H1 (cell line): ENCODE measurements around the gene UBC. TPM values are rescaled to one million over a fixed set of nuclear protein-coding genes. Genes with fewer than 3 reads are reported as not detected.

ENCODE experiments used
- CTCF ChIA-PET: fragments of 300-600 bp; sonication (Branson Sonifier 250); formaldehyde crosslinking; loops from one replicate; lab custom pipeline; 2021; ENCODE audit not compliant: partially characterized antibody; lab: Charles Lee
- POLR2A ChIA-PET: fragments of 300-600 bp; sonication (Branson Sonifier 250); formaldehyde crosslinking; loops from one replicate; lab custom pipeline; 2021; ENCODE audit warnings: inconsistent platforms; ENCODE audit not compliant: partially characterized antibody; lab: Charles Lee
- DNase-seq, 2 experiments: peaks; one replicate each; pipeline versions ENCODE4 v3.0.0 to v3.0.0-alpha.2; 2010 to 2022; ENCODE audit warnings: low spot score in 2 of 2, low read depth in 1 of 2, mixed read lengths in 1 of 2
- FAIRE-seq: peaks from 2 replicates; lab custom pipeline; 2011; peaks lifted over from hg19 to GRCh38; lab: Jason Lieb, UNC
- H2AFZ ChIP-seq: 2 replicates; pipeline ENCODE4 v1.8.1; 2012; ENCODE audit warnings: low read length, inconsistent platforms
- H2AK5ac ChIP-seq: 2 replicates; pipeline ENCODE4 v1.6.1; 2013; ENCODE audit warnings: low read depth, low read length
- H2BK120ac ChIP-seq: replicated peaks from 2 replicates; pipeline ENCODE3; 2013; ENCODE audit warnings: low read depth, low read length, inconsistent platforms
- H2BK12ac ChIP-seq: 2 replicates; pipeline ENCODE4 v1.6.1; 2013; ENCODE audit warnings: low read depth, low read length
- H2BK15ac ChIP-seq: 2 replicates; pipeline ENCODE4 v1.6.1; 2013; ENCODE audit warnings: low read length
- H2BK20ac ChIP-seq: 2 replicates; pipeline ENCODE4 v1.6.1; 2013; ENCODE audit warnings: low read length
- H2BK5ac ChIP-seq: 2 replicates; pipeline ENCODE4 v1.6.1; 2013; ENCODE audit warnings: low read depth, low read length
- H3K14ac ChIP-seq: 2 replicates; pipeline ENCODE4 v1.6.1; 2013; ENCODE audit warnings: inconsistent platforms; ENCODE audit not compliant: insufficient read length
- H3K18ac ChIP-seq: 2 replicates; pipeline ENCODE4 v1.6.1; 2013; ENCODE audit warnings: low read length; ENCODE audit errors: extremely low read depth
- H3K23ac ChIP-seq: 2 replicates; pipeline ENCODE4 v1.6.1; 2013; ENCODE audit warnings: inconsistent platforms; ENCODE audit not compliant: insufficient read length
- H3K23me2 ChIP-seq: 2 replicates; pipeline ENCODE4 v1.6.1; 2013; ENCODE audit warnings: low read depth, low read length
- H3K27ac ChIP-seq: 2 replicates; pipeline ENCODE4 v1.6.1; 2011; ENCODE audit warnings: low read depth, low read length, inconsistent platforms
- H3K27me3 ChIP-seq, 4 experiments: replicated peaks in 1 of 4; 1 replicate in 1 of 4; 2 replicates in 3 of 4; pipeline versions ENCODE4 v1.6.1 to v1.8.1; 2011 to 2013; ENCODE audit warnings: low read length in 3 of 4, mild to moderate bottlenecking in 3 of 4, inconsistent platforms in 2 of 4, mixed read lengths in 2 of 4, moderate library complexity in 1 of 4; ENCODE audit not compliant: control insufficient read depth in 3 of 4, insufficient read depth in 3 of 4; ENCODE audit errors: extremely low read depth in 1 of 4
- H3K36me3 ChIP-seq, 4 experiments: 2 replicates each; pipeline versions ENCODE4 v1.6.1 to v1.8.1; 2011 to 2013; ENCODE audit warnings: mild to moderate bottlenecking in 4 of 4, low read length in 3 of 4, moderate library complexity in 2 of 4, control low read depth in 1 of 4, inconsistent platforms in 1 of 4; ENCODE audit not compliant: insufficient read depth in 4 of 4, control insufficient read depth in 2 of 4
- H3K4ac ChIP-seq: replicated peaks from 2 replicates; pipeline ENCODE3; 2013; ENCODE audit warnings: low read length, low read depth, mixed read lengths, inconsistent platforms; ENCODE audit not compliant: insufficient read length
- H3K4me1 ChIP-seq, 4 experiments: replicated peaks in 1 of 4; 1 replicate in 1 of 4; 2 replicates in 3 of 4; pipeline versions ENCODE4 v1.6.1 to v1.8.1; 2011 to 2013; ENCODE audit warnings: low read length in 3 of 4, inconsistent platforms in 2 of 4, mixed read lengths in 1 of 4; ENCODE audit not compliant: insufficient read depth in 4 of 4, control insufficient read depth in 3 of 4
- H3K4me2 ChIP-seq, 2 experiments: 2 replicates each; pipeline versions ENCODE4 v1.6.1 to v1.8.1; 2011 to 2013; ENCODE audit warnings: low read depth in 2 of 2, low read length in 2 of 2, control low read depth in 1 of 2, inconsistent platforms in 1 of 2, mild to moderate bottlenecking in 1 of 2; ENCODE audit not compliant: insufficient read depth in 1 of 2
- H3K4me3 ChIP-seq, 4 experiments: fragments of 200-600, 300-600 bp in 1 of 4; sonication (generic), shearing (Covaris generic), sonication (Bioruptor Twin) in 1 of 4; 2 replicates each; pipeline versions ENCODE4 v1.5.1 to v1.8.1; 2011 to 2016; ENCODE audit warnings: low read length in 4 of 4, low read depth in 3 of 4, control low read depth in 2 of 4, inconsistent platforms in 2 of 4, mild to moderate bottlenecking in 2 of 4, mixed read lengths in 1 of 4, moderate library complexity in 1 of 4; ENCODE audit not compliant: insufficient read depth in 2 of 4; ENCODE audit errors: extremely low read depth in 1 of 4
- H3K56ac ChIP-seq: replicated peaks from 2 replicates; pipeline ENCODE3; 2013; ENCODE audit warnings: low read depth, mild to moderate bottlenecking, mixed read lengths, low read length, inconsistent platforms; ENCODE audit not compliant: insufficient read length
- H3K79me1 ChIP-seq: 2 replicates; pipeline ENCODE4 v1.6.1; 2013; ENCODE audit warnings: low read depth, low read length, control low read depth
- H3K79me2 ChIP-seq, 2 experiments: 2 replicates each; pipeline versions ENCODE4 v1.6.1 to v1.8.1; 2012 to 2013; ENCODE audit warnings: low read length in 2 of 2, mild to moderate bottlenecking in 2 of 2, inconsistent platforms in 1 of 2; ENCODE audit not compliant: insufficient read depth in 2 of 2, control insufficient read depth in 1 of 2
- H3K9ac ChIP-seq, 4 experiments: replicated peaks in 1 of 4; 1 replicate in 1 of 4; 2 replicates in 3 of 4; pipeline versions ENCODE4 v1.6.1 to v1.8.1; 2011 to 2013; ENCODE audit warnings: low read depth in 3 of 4, low read length in 3 of 4, control low read depth in 2 of 4, mild to moderate bottlenecking in 2 of 4, moderate library complexity in 2 of 4, inconsistent platforms in 1 of 4; ENCODE audit errors: extremely low read depth in 1 of 4
- H3K9me3 ChIP-seq, 2 experiments: 2 replicates each; pipeline versions ENCODE4 v1.6.1 to v1.8.1; 2012 to 2013; ENCODE audit warnings: mild to moderate bottlenecking in 2 of 2, moderate library complexity in 2 of 2, control low read depth in 1 of 2, inconsistent platforms in 1 of 2, low read depth in 1 of 2, low read length in 1 of 2, mixed read lengths in 1 of 2; ENCODE audit not compliant: insufficient read depth in 2 of 2
- H4K20me1 ChIP-seq, 2 experiments: replicated peaks in 1 of 2; 2 replicates each; pipeline versions ENCODE3 to v1.8.1; 2011 to 2013; ENCODE audit warnings: inconsistent platforms in 2 of 2, low read length in 2 of 2, mild to moderate bottlenecking in 1 of 2; ENCODE audit not compliant: insufficient read depth in 2 of 2, control insufficient read depth in 1 of 2
- H4K5ac ChIP-seq: 2 replicates; pipeline ENCODE4 v1.6.1; 2013; ENCODE audit warnings: low read length, low read depth, mixed read lengths, inconsistent platforms; ENCODE audit not compliant: insufficient read length
- H4K8ac ChIP-seq: 2 replicates; pipeline ENCODE4 v1.8.0; 2013; ENCODE audit warnings: mild to moderate bottlenecking, moderate library complexity, low read length, inconsistent platforms; ENCODE audit not compliant: insufficient read depth; ENCODE audit errors: extremely low read depth
- H4K91ac ChIP-seq: replicated peaks from 2 replicates; pipeline ENCODE3; 2013; ENCODE audit warnings: low read length, mixed read lengths, inconsistent platforms; ENCODE audit not compliant: insufficient read length
- EZH2 ChIP-seq: fragments of 200-600 bp; sonication (generic); IDR thresholded peaks from 2 replicates; pipeline ENCODE4 v1.7.1; 2012; ENCODE audit warnings: low read depth, mild to moderate bottlenecking, moderate library complexity, low read length, inconsistent platforms; ENCODE audit not compliant: severe bottlenecking
- KDM1A ChIP-seq: fragments of 200-600, 300-600 bp; sonication (generic); IDR thresholded peaks from 2 replicates; pipeline ENCODE4 v1.7.1; 2016; ENCODE audit warnings: mild to moderate bottlenecking, low read length, borderline replicate concordance
- PHF8 ChIP-seq: fragments of 200-600 bp; sonication (generic); conservative IDR thresholded peaks from 2 replicates; pipeline ENCODE4 v1.7.1; 2012; ENCODE audit warnings: low read depth, mild to moderate bottlenecking, inconsistent platforms, low read length, moderate library complexity
- SIRT6 ChIP-seq: IDR thresholded peaks from one replicate; pipeline ENCODE4 v1.7.1; 2012; ENCODE audit warnings: low read length, inconsistent platforms
- TCF12 ChIP-seq: IDR thresholded peaks from 2 replicates; pipeline ENCODE4 v1.6.1; 2011; ENCODE audit warnings: low read depth, mild to moderate bottlenecking, low read length
- WGBS, 2 experiments: shearing (Covaris generic) in 1 of 2; methylation state at CpG; one replicate each; pipeline versions ENCODE4 v1.1.6 to v1.1.7; 2013 to 2015; ENCODE audit warnings: low lambda C conversion rate in 2 of 2, mixed read lengths in 2 of 2, inconsistent platforms in 1 of 2, low coverage in 1 of 2, missing lambda C conversion rate in 1 of 2; ENCODE audit not compliant: insufficient replicate concordance in 2 of 2, insufficient coverage in 1 of 2, insufficient read length in 1 of 2; ENCODE audit errors: extremely low coverage in 1 of 2, missing lambda C conversion rate in 1 of 2; 5-methylcytosine and 5-hydroxymethylcytosine counted together
- polyA plus RNA-seq, 7 experiments: library from polyadenylated mRNA; depleted of rRNA in 3 of 7; stranded (reverse) in 5 of 7; unstranded in 2 of 7; fragments of >200 nt in 5 of 7; fragments of 200-250 nt in 2 of 7; gene quantifications; 1 replicate in 5 of 7; 2 replicates in 1 of 7; 4 replicates in 1 of 7; pipeline versions ENCODE4 v1.2.1 to v1.2.3, GENCODE V29; 2011 to 2013; ENCODE audit warnings: missing spikeins in 2 of 7, mixed read lengths in 2 of 7
- total RNA-seq: library from RNA; stranded (reverse); fragmentation: NEBNext Ultra II Directional; extraction: Animal tissue kit (Norgen Biotek cat#: 25700); gene quantifications from 2 replicates; pipeline ENCODE4 v1.2.1, GENCODE V29; 2021

Gene UBC
- total and polyA plus RNA-seq, 2 of the 8 experiments (the other 6 are each of a cell fraction or from before 2014, with no cell fraction given), result 559 to 749 TPM

DNA sequence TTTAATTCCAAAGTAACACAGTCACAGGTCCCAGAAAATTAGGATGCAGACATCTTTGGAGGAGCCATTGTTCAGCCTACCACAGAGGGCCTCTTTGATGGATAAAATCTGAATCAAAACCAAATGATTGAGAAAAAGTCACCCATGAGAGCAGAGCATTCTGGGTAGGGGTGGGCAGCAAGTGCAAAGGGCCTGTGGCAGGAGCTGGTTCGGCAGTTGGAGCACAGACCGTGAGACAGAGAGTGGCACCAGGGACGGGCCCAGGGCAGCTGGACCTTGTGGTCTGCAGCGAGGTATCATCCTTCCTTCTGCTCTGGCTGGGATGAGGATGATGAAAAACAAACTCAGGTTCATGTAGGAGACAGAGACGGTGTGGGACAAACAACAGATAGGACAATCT lies 18.0 kb downstream of the UBC start:
- CTCF ChIA-PET, result interaction anchor here (0.8 to 3.3 kb wide), 5 partner anchors 9 to 123 kb away, joined by 3 to 13 read pairs (median 3); no protein-coding TSS in a partner anchor
- H4K91ac ChIP-seq, result no peak overlapping the region
- no peak overlapping the region for H3K23ac ChIP-seq
- no peaks in the 10 kb centered on the region; a peak in 1 of 7 replicates for H3K4me1 ChIP-seq
- POLR2A ChIA-PET, result interaction anchor here (0.9 to 1.2 kb wide), 2 partner anchors 14 to 19 kb away, joined by 3 to 7 read pairs; partner anchors contain the start of gene UBC
- H3K9ac ChIP-seq, result no peak overlapping the region
- no peak overlapping the region for H2BK20ac ChIP-seq
- H4K8ac ChIP-seq, result peak overlapping the region; percentile 58; the same call in 1 of the 2 replicates
- TF ChIP-seq SIRT6 (no peak), EZH2 (no peak), PHF8 (no peak), TCF12 (no peak), KDM1A (peak; percentile 74; the same call in 1 of the 2 replicates)
- 90% methylated on average over 5 of the region's 5 CpGs; no CpG with 5 or more reads in 1 of the 2 experiments for WGBS, 2 experiments
- no peak overlapping the region for H3K18ac ChIP-seq
- no peaks in the 10 kb centered on the region for H3K23me2 ChIP-seq
- no peak overlapping the region for H2BK5ac ChIP-seq
- no peak overlapping the region for H3K27ac ChIP-seq
- no peak overlapping the region for H3K4me3 ChIP-seq
- H2BK120ac ChIP-seq, result no peak overlapping the region
- H3K9me3 ChIP-seq, result no peaks in the 10 kb centered on the region
- FAIRE-seq (no peak), DNase-seq (no peak)
- H3K14ac ChIP-seq, result no peak overlapping the region
- H3K79me1 ChIP-seq, result no peaks in the 10 kb centered on the region; the same call in 1 of the 2 replicates
- H4K20me1 ChIP-seq, result peaks cover 0 to 2% of the 10 kb centered on the region in 2 experiments
- no peak overlapping the region for H3K4ac ChIP-seq
- no peak overlapping the region for H2AFZ ChIP-seq
- H3K4me2 ChIP-seq, result no peak overlapping the region
- H2BK15ac ChIP-seq, result no peak overlapping the region
- H3K36me3 ChIP-seq, result no peaks in the 10 kb centered on the region
- H2BK12ac ChIP-seq, result no peak overlapping the region
- no peaks in the 10 kb centered on the region for H3K79me2 ChIP-seq
- H3K27me3 ChIP-seq, result no peaks in the 10 kb centered on the region
- H2AK5ac ChIP-seq, result no peak overlapping the region
- H3K56ac ChIP-seq, result no peak overlapping the region
- H4K5ac ChIP-seq, result no peak overlapping the region
